GM18520 (cell line): ENCODE results near the gene KCNN2.

Source experiments
- ATAC-seq: cut with Tn5 transposase; IDR thresholded peaks from one replicate; pipeline ENCODE4 v1.9.1; 2021; ENCODE audit not compliant: unreplicated experiment

KCNN2 gene

DNA sequence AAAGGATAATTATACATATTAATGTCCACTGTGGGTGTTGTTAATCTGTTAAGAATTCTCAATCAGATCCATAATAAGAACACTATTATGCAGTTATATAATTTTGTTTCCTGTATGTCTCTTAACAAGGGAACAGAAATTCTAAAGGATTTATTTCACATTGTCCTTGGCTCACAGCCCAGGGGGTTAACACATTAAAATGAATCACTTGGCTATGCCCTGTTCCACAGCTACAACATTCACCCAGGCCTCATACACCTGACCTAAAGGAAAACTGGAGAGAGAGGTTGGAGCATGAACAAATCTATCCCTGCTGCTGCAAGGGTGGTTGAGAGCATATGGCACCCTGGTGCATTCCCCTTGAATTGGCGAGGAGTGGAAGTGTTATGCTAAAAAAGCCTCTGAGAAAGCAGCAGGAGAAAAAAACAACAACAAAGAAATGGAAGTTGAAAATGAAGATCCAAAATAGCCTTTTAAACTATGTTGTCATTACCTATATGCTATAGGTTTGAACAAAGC is 116.0 kb downstream of the KCNN2 start:
- no peak for ATAC-seq

- ATAC-seq = no peak
Observed at GRCh38 chr5:114500756-114501155, 138.9 kb downstream of the KCNN2 start.

GRCh38 chr5:114504560-114504959 is 142.7 kb downstream of the KCNN2 start:
- no peak for ATAC-seq

- no peak for ATAC-seq
Observed at GRCh38 chr5:114524221-114524620, 162.4 kb downstream of the KCNN2 start.

- ATAC-seq = no peak
Observed at GRCh38 chr5:114544561-114544960, 182.7 kb downstream of the KCNN2 start.
